ENCODE data around the gene C4BPB. TPM values are rescaled to one million over a fixed set of nuclear protein-coding genes. Genes with fewer than 3 reads are reported as not detected.

C4BPB gene
- polyA plus RNA-seq, 1 donor (not counting 4 experiments of a cell fraction or from before 2014, with no cell fraction given), result not detected

GRCh38 chr1:207129053-207129452, 40.4 kb downstream of the C4BPB start:
- H3K27me3 ChIP-seq (ENCODE audit: control insufficient read depth, extremely low read depth, insufficient read depth, low read length), result no peaks in the 10 kb centered on the region
- no peaks in the 10 kb centered on the region for H3K9me1 ChIP-seq (ENCODE audit: control insufficient read depth, extremely low read depth, insufficient read depth, low read length)
- no peaks in the 10 kb centered on the region for H3K79me2 ChIP-seq (ENCODE audit: control insufficient read depth, insufficient read depth, low read length)
- no peaks in the 10 kb centered on the region for H3K4me1 ChIP-seq (ENCODE audit: control insufficient read depth, extremely low read depth, insufficient read depth, low read length)
- FAIRE-seq (no peak), DNase-seq (ENCODE audit: low read depth, low spot score) (no peak)
- no peak overlapping the region for H3K9ac ChIP-seq (ENCODE audit: control insufficient read depth, extremely low read depth, insufficient read depth, low read length)
- H3K36me3 ChIP-seq (ENCODE audit: control insufficient read depth in 2 of 2, extremely low read depth in 1 of 2, insufficient read depth in 2 of 2, low read length in 2 of 2), result no peaks in the 10 kb centered on the region
- H3K27ac ChIP-seq (ENCODE audit: control insufficient read depth, insufficient read depth, low read length), result no peak overlapping the region
- no peak overlapping the region for H3K4me3 ChIP-seq (ENCODE audit: control insufficient read depth in 2 of 3, extremely low read depth in 1 of 3, insufficient read depth in 2 of 3, low read depth in 1 of 3, low read length in 3 of 3)
- H2AFZ ChIP-seq (ENCODE audit: control insufficient read depth, low read length), result no peak overlapping the region
- dilution Hi-C loops (cut with MboI; ENCODE audit: extremely low pct_ligation_motif_present, low sequenced_read_pairs), result no loop called here
- H4K20me1 ChIP-seq (ENCODE audit: control insufficient read depth, extremely low read depth, insufficient read depth, low read length), result no peaks in the 10 kb centered on the region
- no peak overlapping the region for H3K4me2 ChIP-seq (ENCODE audit: control insufficient read depth, extremely low read depth, insufficient read depth, low read depth, low read length)
- H3K9me3 ChIP-seq (ENCODE audit: control insufficient read depth, low read depth, low read length), result no peaks in the 10 kb centered on the region
- TF ChIP-seq EZH2 (IDR thresholded peaks at IDR 0.05; ENCODE audit: low read length), result no peak
- TF ChIP-seq, protein P1, sequence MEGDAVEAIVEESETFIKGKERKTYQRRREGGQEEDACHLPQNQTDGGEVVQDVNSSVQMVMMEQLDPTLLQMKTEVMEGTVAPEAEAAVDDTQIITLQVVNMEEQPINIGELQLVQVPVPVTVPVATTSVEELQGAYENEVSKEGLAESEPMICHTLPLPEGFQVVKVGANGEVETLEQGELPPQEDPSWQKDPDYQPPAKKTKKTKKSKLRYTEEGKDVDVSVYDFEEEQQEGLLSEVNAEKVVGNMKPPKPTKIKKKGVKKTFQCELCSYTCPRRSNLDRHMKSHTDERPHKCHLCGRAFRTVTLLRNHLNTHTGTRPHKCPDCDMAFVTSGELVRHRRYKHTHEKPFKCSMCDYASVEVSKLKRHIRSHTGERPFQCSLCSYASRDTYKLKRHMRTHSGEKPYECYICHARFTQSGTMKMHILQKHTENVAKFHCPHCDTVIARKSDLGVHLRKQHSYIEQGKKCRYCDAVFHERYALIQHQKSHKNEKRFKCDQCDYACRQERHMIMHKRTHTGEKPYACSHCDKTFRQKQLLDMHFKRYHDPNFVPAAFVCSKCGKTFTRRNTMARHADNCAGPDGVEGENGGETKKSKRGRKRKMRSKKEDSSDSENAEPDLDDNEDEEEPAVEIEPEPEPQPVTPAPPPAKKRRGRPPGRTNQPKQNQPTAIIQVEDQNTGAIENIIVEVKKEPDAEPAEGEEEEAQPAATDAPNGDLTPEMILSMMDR (optimal IDR thresholded peaks at IDR 0.05 in 1 of 3, IDR thresholded peaks at IDR 0.05 in 1 of 3, conservative IDR thresholded peaks at IDR 0.05 in 1 of 3; ENCODE audit: extremely low read depth in 1 of 3, insufficient read depth in 2 of 3, low read length in 3 of 3), result no peak

DNA sequence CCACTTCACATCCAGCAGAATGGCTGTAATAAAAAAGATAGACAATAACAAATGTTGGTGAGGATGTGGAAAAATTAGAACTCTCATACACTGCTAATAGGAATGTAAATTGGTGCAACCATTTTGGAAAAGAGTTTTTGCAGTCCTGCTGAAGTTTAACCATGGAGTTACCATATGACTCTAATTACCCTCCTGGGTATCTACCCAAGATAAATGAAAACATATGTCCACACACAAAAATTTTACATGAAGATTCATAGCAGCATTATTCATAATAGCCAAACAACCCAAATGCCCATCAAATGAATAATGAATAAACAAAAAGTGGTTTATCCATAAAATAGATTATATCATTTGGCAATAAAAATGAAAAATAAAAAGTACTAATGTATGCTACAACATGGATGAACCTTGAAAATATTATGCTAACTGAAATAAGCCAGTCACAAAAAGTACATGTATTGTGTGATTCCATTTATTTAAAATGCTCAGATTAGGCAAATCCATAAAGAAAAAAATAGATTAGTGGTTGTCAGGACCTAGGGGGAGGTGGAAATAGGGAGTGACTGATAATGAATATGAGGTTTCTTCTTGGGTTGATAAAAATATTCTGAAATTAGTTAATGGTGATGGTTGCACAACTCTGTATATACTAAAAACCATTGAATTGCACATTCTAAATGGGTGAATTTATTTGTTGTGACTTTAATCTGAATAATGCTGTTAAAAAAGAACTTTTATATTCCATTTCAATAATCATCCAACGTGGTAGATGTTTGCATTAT, 41.8 kb downstream of the C4BPB start:
- FAIRE-seq (no peak), DNase-seq (ENCODE audit: low read depth, low spot score) (no peak)
- H2AFZ ChIP-seq (ENCODE audit: control insufficient read depth, low read length), result no peak overlapping the region
- no peaks in the 10 kb centered on the region for H4K20me1 ChIP-seq (ENCODE audit: control insufficient read depth, extremely low read depth, insufficient read depth, low read length)
- H3K9me3 ChIP-seq (ENCODE audit: control insufficient read depth, low read depth, low read length), result no peaks in the 10 kb centered on the region
- no peak overlapping the region for H3K4me3 ChIP-seq (ENCODE audit: control insufficient read depth in 2 of 3, extremely low read depth in 1 of 3, insufficient read depth in 2 of 3, low read depth in 1 of 3, low read length in 3 of 3)
- no peak overlapping the region for H3K9ac ChIP-seq (ENCODE audit: control insufficient read depth, extremely low read depth, insufficient read depth, low read length)
- TF ChIP-seq EZH2 (IDR thresholded peaks at IDR 0.05; ENCODE audit: low read length), result no peak
- TF ChIP-seq, protein P1 (optimal IDR thresholded peaks at IDR 0.05 in 1 of 3, IDR thresholded peaks at IDR 0.05 in 1 of 3, conservative IDR thresholded peaks at IDR 0.05 in 1 of 3; ENCODE audit: extremely low read depth in 1 of 3, insufficient read depth in 2 of 3, low read length in 3 of 3), result no peak
- no peaks in the 10 kb centered on the region for H3K27me3 ChIP-seq (ENCODE audit: control insufficient read depth, extremely low read depth, insufficient read depth, low read length)
- dilution Hi-C loops (cut with MboI; ENCODE audit: extremely low pct_ligation_motif_present, low sequenced_read_pairs), result no loop called here
- H3K9me1 ChIP-seq (ENCODE audit: control insufficient read depth, extremely low read depth, insufficient read depth, low read length), result no peaks in the 10 kb centered on the region
- H3K79me2 ChIP-seq (ENCODE audit: control insufficient read depth, insufficient read depth, low read length), result no peaks in the 10 kb centered on the region
- H3K4me1 ChIP-seq (ENCODE audit: control insufficient read depth, extremely low read depth, insufficient read depth, low read length), result no peaks in the 10 kb centered on the region
- no peaks in the 10 kb centered on the region for H3K36me3 ChIP-seq (ENCODE audit: control insufficient read depth in 2 of 2, extremely low read depth in 1 of 2, insufficient read depth in 2 of 2, low read length in 2 of 2)
- H3K4me2 ChIP-seq (ENCODE audit: control insufficient read depth, extremely low read depth, insufficient read depth, low read depth, low read length), result no peak overlapping the region
- H3K27ac ChIP-seq (ENCODE audit: control insufficient read depth, insufficient read depth, low read length), result no peak overlapping the region
